Measurements from ENCODE around the gene TNFRSF6B. TPM values are rescaled to one million over a fixed set of nuclear protein-coding genes. Genes with fewer than 3 reads are reported as not detected.

Gene TNFRSF6B
- total RNA-seq, 1 donor from 2014 or later = 0.99 TPM

DNA sequence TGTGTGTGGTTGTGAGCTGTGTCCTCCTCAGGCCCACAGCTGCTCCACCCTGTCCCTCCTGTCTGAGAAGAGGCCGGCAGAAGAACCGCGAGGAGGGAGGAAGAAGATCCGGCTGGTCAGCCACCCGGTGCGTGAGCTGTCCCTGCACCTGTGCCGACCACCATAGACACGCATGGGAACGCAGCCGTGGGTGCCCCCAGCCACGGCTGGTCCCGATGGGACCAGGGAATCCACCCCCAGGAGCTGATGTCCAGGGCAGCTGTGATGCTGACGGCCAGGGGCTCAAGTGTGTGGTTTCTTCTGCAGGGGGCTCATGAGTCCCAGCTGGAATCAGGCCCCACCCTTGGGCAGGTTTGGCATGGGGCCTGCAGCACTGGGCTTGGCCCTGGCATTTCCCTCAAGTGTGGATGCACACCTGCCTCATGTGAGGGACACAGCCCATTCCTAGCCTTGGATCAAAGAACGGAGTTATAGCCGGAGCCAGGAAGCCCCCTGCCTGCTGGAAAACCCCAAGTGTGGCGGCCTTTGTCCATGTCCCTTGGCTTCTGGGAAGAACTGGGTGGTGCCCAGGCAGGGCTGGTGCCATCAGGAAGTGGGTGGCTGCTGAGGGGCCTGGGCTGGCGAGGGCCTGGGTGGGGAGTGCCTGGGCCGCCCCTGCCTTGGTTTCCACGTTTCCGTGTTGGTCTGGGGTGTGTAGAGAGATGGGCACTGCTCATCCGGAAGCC, 4.6 kb upstream of the TNFRSF6B start:
- Mint-ChIP-seq H3K36me3 (ENCODE audit: low read depth) (peaks cover 5% of the 10 kb centered on the region), H3K4me3 (ENCODE audit: unreplicated experiment) (no peak overlapping the region), H3K9me3 (ENCODE audit: low read depth) (no peaks in the 10 kb centered on the region), H3K27me3 (ENCODE audit: low read depth) (no peaks in the 10 kb centered on the region), H3K4me1 (ENCODE audit: low read depth) (peaks cover 5% of the 10 kb centered on the region), H3K27ac (ENCODE audit: unreplicated experiment) (no peak overlapping the region)
- no peak for DNase-seq (ENCODE audit: low spot score)
- TF ChIP-seq, protein P1, sequence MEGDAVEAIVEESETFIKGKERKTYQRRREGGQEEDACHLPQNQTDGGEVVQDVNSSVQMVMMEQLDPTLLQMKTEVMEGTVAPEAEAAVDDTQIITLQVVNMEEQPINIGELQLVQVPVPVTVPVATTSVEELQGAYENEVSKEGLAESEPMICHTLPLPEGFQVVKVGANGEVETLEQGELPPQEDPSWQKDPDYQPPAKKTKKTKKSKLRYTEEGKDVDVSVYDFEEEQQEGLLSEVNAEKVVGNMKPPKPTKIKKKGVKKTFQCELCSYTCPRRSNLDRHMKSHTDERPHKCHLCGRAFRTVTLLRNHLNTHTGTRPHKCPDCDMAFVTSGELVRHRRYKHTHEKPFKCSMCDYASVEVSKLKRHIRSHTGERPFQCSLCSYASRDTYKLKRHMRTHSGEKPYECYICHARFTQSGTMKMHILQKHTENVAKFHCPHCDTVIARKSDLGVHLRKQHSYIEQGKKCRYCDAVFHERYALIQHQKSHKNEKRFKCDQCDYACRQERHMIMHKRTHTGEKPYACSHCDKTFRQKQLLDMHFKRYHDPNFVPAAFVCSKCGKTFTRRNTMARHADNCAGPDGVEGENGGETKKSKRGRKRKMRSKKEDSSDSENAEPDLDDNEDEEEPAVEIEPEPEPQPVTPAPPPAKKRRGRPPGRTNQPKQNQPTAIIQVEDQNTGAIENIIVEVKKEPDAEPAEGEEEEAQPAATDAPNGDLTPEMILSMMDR (IDR thresholded peaks at IDR 0.05) = no peak

DNA sequence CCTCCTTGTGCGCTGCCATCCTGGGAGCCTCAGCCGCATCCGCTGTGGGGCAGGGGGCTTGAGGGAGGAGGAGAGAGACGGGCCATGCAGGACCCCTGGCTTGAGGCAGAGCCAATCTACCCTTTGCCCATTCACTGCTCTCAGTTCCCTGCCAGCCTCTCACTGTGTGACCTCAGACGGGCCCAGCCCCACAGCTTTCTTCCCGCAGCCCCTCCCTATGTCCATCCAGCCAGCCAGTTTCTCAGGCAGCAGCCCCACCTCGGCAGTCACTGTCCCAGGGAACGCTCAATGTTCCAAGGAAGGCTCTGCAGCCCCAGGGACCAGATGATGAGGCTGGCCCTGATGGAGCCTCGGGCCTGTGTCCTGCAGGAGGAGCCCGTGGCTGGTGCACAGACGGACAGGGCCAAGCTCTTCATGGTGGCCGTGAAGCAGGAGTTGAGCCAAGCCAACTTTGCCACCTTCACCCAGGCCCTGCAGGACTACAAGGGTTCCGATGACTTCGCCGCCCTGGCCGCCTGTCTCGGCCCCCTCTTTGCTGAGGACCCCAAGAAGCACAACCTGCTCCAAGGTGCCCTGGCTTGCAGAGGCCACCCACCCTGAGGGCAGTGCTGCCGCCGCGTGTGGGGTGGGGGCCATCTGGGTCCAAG, 3.9 kb upstream of the TNFRSF6B start:
- Mint-ChIP-seq H3K9me3 (ENCODE audit: low read depth) (no peaks in the 10 kb centered on the region), H3K4me3 (ENCODE audit: unreplicated experiment) (no peak overlapping the region), H3K4me1 (ENCODE audit: low read depth) (peaks cover 8% of the 10 kb centered on the region), H3K36me3 (ENCODE audit: low read depth) (peaks cover 5% of the 10 kb centered on the region), H3K27me3 (ENCODE audit: low read depth) (no peaks in the 10 kb centered on the region), H3K27ac (ENCODE audit: unreplicated experiment) (no peak overlapping the region)
- no peak for DNase-seq (ENCODE audit: low spot score)
- TF ChIP-seq, protein P1 (IDR thresholded peaks at IDR 0.05) = no peak

DNA sequence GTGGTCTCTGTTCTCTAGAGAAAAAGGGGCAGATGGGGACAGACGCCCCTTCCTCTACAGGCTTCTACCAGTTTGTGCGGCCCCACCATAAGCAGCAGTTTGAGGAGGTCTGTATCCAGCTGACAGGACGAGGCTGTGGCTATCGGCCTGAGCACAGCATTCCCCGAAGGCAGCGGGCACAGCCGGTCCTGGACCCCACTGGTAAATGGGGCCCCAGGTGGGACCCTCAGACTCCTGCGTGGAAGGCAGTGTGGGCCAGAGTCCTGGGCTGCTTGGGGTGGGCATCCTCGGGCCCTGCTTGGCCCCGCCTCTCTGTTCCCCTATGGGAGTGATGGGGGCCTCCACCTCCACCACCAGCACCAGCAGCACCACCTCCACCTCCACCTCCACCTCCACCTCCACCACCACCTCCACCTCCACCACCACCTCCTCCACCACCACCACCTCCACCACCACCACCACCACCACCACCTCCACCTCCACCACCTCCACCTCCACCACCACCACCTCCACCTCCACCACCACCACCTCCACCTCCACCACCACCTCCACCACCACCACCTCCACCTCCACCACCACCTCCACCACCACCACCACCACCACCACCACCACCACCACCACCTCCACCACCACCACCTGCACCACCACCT, 3.2 kb upstream of the TNFRSF6B start:
- H3K27me3 Mint-ChIP-seq (ENCODE audit: low read depth) = no peaks in the 10 kb centered on the region

DNA sequence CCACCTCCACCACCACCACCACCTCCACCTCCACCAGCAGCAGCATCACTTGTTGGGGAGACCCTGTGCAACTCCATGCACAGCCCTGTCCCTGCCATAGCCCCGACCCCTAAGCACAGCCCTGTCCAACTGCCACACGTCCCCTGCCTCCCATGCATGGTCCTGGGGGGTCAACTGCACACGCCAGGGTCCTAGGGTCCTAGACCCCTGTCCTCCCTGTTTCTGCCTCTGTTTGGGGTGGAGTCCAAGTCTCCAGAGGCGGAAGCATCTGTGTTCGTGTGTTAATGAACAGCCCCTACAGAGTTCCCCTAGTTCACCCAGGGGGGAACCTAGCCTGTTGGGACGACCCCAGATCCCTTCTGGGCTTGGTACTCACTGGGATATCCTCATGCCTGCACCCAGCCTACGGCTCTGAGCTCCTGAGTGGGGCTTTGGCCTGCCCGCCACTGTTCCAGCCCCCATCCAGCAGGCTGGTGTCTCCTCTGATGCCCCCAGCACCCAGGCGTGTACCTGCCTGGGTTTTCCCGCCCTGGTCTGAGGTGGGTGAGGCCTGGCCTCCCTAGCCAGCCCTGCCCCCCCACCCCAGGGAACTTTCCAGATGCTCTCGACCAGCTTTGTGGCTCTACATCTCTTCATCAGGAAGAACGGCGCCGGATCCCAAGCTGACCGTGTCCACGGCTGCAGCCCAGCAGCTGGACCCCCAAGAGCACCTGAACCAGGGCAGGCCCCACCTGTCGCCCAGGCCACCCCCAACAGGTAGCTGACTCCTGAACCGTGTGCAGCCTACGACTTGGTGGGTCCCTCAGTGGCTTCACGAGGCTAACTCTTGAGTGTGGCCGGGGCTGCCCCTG, 2.5 kb upstream of the TNFRSF6B start:
- no peak for DNase-seq (ENCODE audit: low spot score)
- H3K36me3 Mint-ChIP-seq (ENCODE audit: low read depth) = peaks cover 5% of the 10 kb centered on the region
- H3K9me3 Mint-ChIP-seq (ENCODE audit: low read depth) = no peaks in the 10 kb centered on the region
- peak overlapping the region; percentile 74 for H3K27ac Mint-ChIP-seq (ENCODE audit: unreplicated experiment)
- TF ChIP-seq, protein P1 (IDR thresholded peaks at IDR 0.05) = no peak
- peaks cover 18% of the 10 kb centered on the region for H3K4me1 Mint-ChIP-seq (ENCODE audit: low read depth)
- no peak overlapping the region for H3K4me3 Mint-ChIP-seq (ENCODE audit: unreplicated experiment)
- H3K27me3 Mint-ChIP-seq (ENCODE audit: low read depth) = no peaks in the 10 kb centered on the region

More for the DNA sequence above, 3.2 kb upstream of the TNFRSF6B start:
- Mint-ChIP-seq H3K36me3 (ENCODE audit: low read depth) (peaks cover 5% of the 10 kb centered on the region), H3K9me3 (ENCODE audit: low read depth) (no peaks in the 10 kb centered on the region), H3K4me1 (ENCODE audit: low read depth) (peaks cover 13% of the 10 kb centered on the region), H3K4me3 (ENCODE audit: unreplicated experiment) (no peak overlapping the region), H3K27ac (ENCODE audit: unreplicated experiment) (no peak overlapping the region)
- no peak for DNase-seq (ENCODE audit: low spot score)
- TF ChIP-seq, protein P1 (IDR thresholded peaks at IDR 0.05) = no peak

Measured in chondrocyte (in vitro differentiated cells).